HG02678 (cell line): ENCODE data around the gene RPL28.
"Not testable (repeated sequence)": the region's sequence is repeated elsewhere in the genome, so short reads cannot be mapped to it uniquely, and the experiment has no call there.

Experiments used
- ATAC-seq: cut with Tn5 transposase; IDR thresholded peaks from one replicate; pipeline ENCODE4 v1.9.1; 2021; ENCODE audit warnings: mild to moderate bottlenecking, moderate library complexity; ENCODE audit not compliant: unreplicated experiment

RPL28 gene

DNA sequence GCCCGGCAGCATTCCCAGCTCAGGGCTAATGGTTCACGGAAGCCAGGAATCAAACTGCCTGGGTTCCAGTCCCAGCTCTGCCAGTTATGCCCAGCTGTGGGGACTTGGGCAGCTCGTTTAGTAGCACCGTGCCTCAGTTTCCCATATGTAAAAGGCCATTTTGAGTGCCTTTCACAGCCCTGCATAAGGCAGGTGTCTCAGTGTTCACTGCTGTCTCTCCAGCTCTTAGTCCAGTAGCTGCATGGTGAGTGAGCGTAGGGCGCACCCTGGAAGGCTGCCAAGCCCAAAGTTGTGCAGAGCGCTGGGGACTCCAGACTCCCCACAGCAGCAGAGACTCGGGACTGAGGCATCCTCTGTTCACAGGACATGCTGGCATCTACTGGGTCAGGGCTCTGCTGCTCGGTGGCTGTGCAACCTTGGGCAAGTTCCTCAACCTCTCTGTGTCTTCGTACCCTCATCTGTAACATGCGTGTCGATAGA, 5.5 kb downstream of the RPL28 start:
- no peak for ATAC-seq

DNA sequence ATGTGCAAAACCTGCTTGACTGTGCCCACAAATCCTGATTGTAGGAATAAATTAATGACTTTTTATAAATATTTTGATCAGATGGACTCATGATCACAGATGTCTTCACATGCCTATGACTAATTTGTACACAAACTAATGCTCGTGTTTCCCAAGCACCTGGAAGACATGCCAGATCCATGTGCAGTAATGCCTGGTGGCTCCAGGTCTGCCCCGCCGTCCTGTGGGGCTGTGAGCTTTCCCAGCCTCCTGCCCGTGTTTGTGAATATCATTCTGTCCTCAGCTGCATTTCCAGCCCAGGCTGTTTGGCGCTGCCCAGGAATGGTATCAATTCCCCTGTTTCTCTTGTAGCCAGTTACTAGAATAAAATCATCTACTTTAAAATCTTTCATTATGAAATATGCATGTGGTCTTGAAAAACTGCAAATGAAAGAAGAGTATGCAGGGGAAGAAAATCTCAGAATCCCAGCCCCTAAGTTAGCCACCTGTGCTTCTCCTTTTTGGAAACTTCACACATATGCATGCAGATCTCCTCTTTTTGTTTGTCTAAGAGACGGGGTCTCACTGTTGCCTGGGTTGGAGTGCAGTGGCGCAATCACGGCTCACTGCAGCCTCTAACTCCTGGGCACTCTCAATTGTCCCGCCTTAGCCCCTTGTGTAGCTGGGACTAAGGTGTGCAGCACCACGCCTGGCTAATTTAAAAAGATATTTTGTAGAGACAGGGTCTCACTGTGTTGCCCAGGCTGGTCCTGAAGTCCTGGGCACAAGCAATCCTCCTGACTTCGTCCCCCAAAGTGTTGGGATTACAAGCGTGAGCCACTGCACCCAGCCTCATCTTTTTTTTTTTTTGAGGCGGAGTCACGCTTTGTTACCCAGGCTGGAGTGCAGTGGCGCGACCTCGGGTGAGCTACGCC, 6.2 kb downstream of the RPL28 start:
- no peak for ATAC-seq

DNA sequence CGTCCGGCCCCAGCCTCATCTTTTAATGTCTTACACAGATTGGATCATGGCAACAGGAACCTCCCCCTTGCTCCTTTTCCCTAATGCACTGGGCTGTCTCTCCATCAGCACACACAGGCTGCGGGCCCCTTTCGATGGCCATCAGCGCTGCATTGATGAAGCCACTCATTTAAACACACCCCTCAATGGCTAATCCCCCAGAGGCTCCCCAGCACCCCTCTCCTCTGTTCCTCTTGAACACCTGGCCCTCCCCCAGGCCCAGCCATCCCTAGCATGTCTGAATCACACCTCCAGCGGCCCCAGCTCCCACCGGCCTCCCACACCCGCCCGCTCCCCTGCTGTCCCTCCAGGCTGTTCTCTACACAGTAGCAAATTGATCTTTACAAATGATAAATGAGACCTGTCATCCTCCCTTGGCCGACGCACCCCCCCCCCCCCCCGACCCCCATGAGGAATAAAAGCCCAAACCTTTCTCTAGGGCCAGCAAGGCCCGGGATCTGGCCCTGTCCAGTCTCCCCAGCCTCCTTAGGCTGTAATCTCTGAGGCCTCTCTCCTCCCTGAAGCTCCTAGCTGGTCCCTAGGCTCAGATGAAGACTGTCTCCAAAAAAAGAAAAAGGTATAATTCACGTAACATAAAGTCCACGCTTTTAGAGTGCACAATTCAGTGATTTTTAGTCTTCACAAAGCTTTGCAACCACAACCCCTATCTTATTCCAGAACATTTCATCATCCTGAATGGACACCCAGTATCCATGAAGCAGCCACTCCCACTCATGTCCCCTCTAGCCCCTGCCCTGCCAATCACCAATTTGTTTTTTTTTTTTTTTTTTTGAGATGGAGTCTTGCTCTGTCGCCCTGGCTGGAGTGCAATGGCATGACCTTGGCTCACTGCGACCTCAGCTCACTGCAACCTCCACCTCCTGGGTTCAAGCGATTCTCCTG, 7.4 kb downstream of the RPL28 start:
- no peak for ATAC-seq

GRCh38 chr19:55398200-55398925, 12.6 kb downstream of the RPL28 start:
- no peak for ATAC-seq

- no peak for ATAC-seq
These were observed 14.8 kb downstream of the RPL28 start for GRCh38 chr19:55400281-55401087.

GRCh38 chr19:55401390-55401789, 15.7 kb downstream of the RPL28 start:
- ATAC-seq, result not testable (repeated sequence)

DNA sequence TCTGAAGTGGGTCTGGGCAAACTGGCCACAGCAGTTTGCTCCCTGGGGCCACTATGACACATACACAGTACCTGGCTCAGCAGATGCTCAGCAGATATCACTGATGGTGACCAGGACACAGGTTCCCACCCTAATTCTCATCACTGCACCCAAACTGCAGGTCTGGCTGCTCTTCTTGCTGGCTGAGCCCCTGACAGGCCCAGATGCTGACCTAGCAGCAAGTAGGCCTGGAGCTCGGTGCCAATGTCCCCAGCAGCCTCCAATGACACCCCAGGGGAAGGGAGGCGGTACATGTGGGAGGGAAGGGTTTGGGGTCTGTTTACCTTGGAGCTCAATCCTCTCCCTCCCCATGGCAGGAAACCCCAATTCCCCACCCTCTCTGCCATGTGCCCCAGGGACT, 16.8 kb downstream of the RPL28 start:
- ATAC-seq, result no peak

- no peak for ATAC-seq
These were observed 19.9 kb downstream of the RPL28 start for GRCh38 chr19:55405638-55406037.

- no peak for ATAC-seq
These were observed 20.5 kb downstream of the RPL28 start for GRCh38 chr19:55406091-55406825.

DNA sequence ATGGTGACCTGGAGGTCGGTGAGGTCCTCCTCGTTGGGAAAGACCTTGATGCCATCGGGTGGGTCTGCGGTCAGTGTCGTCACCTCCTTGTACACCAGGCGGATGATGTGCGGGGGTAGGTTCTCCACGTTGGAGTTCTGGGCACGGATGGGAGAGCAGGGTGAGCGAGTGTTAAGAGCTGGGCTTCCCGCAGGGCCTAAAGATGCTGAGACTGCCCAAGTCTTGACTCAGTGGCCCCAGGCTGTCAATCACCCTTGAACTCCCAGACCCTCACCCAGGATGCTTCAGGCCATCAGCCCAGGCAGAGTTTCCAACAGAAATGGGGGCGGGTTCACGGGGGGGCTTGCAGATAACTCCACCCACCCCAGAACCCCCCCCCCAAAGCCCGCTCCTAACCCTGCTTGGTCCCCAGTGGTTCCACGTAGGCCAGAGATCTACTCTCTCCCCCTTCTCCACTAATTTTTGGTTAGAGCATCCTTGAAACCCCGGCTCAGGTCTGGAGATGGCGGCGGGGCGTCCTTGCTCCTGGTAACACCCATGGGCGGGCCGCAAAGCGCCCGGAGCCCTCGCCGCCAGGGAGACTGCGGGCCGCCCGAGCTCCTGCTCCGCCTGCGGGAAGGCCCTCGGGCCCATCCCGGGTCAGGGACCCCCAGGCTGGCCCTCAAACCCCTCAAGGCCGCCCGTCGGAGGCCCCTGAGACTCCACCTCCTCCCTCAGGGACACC, 21.3 kb downstream of the RPL28 start:
- ATAC-seq, result peak; percentile 8

DNA sequence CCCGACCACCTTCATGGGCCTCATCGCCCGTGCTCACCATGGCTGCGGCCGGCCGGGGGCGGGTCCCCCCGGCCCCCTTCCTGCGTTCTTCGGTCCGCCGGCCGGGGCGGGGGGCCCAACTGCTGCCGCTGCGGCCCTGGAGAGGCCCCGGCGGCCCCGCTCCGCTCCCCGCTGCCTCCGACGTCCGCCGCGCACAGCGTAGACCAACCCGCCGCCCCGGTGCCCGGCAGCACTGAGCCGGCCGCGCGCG, 21.7 kb downstream of the RPL28 start, which contains the start of gene UBE2S:
UBE2S (minus strand) TSS at position 239 of the 250 bp plus-strand sequence; CDS start at position 40, 199 bp downstream.
- peak; percentile 11 for ATAC-seq

DNA sequence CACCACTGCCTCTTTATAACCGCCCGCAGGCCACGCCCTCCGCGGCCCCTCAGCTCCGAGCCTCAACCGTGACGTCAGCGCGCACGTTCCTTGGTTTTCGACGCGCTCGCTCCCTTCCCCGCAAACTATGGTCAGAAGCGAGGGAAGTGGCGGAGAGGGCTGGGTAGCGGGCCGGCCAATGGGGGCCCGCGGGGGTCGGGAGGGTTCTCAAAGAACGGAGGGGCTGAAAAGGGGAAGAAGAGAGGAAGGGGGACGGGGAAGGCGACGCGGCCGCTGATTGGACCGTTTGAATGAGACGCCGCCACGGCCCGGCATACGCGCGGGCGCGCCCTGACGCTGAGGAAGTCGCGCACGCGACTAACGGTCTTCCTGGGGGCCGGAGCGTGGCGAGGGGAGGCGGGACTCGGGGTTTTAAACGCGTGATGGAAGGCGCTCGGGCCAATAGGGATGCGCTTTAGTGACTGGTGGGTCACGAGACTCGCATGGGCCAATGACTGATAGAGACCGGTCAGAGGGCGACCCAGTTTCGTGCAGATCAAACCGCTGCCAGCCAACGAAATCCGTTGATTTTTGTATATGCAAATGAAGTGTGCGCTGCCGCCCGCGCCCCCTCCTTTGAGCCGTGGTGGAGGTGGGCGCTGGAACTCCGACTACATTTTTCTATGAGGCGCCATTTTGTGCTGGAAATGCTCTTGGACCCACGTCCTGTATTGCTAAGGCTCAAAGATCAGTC, 22.2 kb downstream of the RPL28 start:
- ATAC-seq, result peak; percentile 82

- ATAC-seq, result no peak
These were observed 22.8 kb downstream of the RPL28 start for GRCh38 chr19:55408533-55408872.

DNA sequence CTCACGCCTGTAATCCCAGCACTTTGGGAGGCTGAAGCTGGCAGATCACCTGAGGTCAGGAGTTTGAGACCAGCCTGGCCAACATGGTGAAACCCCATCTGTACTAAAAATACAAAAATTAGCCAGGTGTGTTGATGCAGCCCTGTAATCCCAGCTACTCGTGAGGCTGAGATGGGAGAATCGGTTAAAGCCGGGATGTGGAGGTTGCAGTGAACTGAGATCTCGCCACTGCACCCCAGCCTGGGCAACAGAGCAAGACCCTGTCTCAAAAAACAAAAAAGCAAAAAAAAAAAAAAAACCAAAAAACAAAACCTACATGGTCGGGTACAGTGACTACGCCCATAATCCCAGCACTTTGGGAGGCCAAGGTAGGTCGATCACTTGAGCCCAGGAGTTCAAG, 23.4 kb downstream of the RPL28 start:
- not testable (repeated sequence) for ATAC-seq

DNA sequence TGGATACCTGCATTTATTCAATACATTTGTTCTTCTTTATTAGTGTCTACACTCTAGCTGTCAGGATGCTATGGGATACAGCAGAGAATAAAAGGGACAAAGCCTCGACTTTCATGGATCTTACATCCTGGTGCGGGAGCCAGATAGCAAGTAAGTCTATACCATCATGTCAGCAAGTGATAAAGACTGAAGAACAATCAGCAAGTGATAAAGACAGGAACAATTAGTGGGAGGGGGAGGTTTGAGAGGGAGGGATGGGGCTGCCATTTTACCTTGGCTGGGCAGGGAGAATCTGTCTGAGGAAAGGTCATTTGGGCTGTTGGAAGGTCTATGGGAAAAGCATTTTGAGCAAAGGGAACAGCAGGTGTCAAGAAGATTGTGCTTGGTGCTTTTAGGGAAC, 24.4 kb downstream of the RPL28 start:
- ATAC-seq, result no peak

GRCh38 chr19:55418185-55418584, 32.5 kb downstream of the RPL28 start:
- no peak for ATAC-seq

GRCh38 chr19:55419103-55419502, 33.4 kb downstream of the RPL28 start:
- ATAC-seq, result no peak

GRCh38 chr19:55419624-55420236, 34.0 kb downstream of the RPL28 start:
- ATAC-seq, result no peak
